K562 (cell line): ENCODE results near the gene IMPDH2. TPM values are rescaled to one million over a fixed set of nuclear protein-coding genes. Genes with fewer than 3 reads are reported as not detected.

Experiments used
- CBFB ChIP-seq: sonication (generic); formaldehyde crosslinking; IDR thresholded peaks from 2 replicates; pipeline ENCODE4 v1.4.0; 2020; ENCODE audit warnings: mild to moderate bottlenecking, missing genetic modification reagents
- CCAR2 ChIP-seq: fragments of 200-400 bp; formaldehyde crosslinking; IDR thresholded peaks from 2 replicates; pipeline ENCODE4 v1.6.1; 2017; ENCODE audit warnings: mild to moderate bottlenecking, low read depth, low read length
- CEBPG ChIP-seq, 3 experiments: fragments of 200-800 bp in 1 of 3; sonication (Bioruptor generic) in 1 of 3; sonication (generic) in 1 of 3; formaldehyde crosslinking in 1 of 3; IDR thresholded peaks in 2 of 3; conservative IDR thresholded peaks in 1 of 3; 2 replicates each; pipeline versions ENCODE4 v1.6.1 to v1.8.0; 2016 to 2022; ENCODE audit warnings: missing compliant biosample characterization in 2 of 3, missing genetic modification characterization in 2 of 3, mild to moderate bottlenecking in 1 of 3, missing genetic modification reagents in 1 of 3
- EWSR1 ChIP-seq: fragments of 450-650 bp; IDR thresholded peaks from 2 replicates; pipeline ENCODE4 v1.6.1; 2018; ENCODE audit warnings: borderline replicate concordance, mild to moderate bottlenecking, low read depth, moderate library complexity; ENCODE audit not compliant: partially characterized antibody
- HDGF ChIP-seq: fragments of 450-650 bp; IDR thresholded peaks from 2 replicates; pipeline ENCODE4 v1.6.1; 2016
- HNRNPH1 ChIP-seq: fragments of 200-400 bp; formaldehyde crosslinking; optimal IDR thresholded peaks from 2 replicates; pipeline ENCODE3; 2017; ENCODE audit warnings: low read depth, mild to moderate bottlenecking, low read length, moderate library complexity
- L3MBTL2 ChIP-seq: fragments of 450-650 bp; IDR thresholded peaks from 2 replicates; pipeline ENCODE4 v1.6.1; 2016; ENCODE audit warnings: mild to moderate bottlenecking, moderate library complexity
- MTA1 ChIP-seq: fragments of 450-650 bp; IDR thresholded peaks from 2 replicates; pipeline ENCODE4 v1.6.1; 2017; ENCODE audit warnings: borderline replicate concordance
- MTA2 ChIP-seq: fragments of 450-650 bp; IDR thresholded peaks from 2 replicates; pipeline ENCODE4 v1.6.1; 2016; ENCODE audit warnings: low read depth
- NCOA6 ChIP-seq: fragments of 450-650 bp; IDR thresholded peaks from 2 replicates; pipeline ENCODE4 v1.6.1; 2017; ENCODE audit warnings: mild to moderate bottlenecking
- SLC30A9 ChIP-seq: fragments of 250-450 bp; sonication (Bioruptor Pico); IDR thresholded peaks from 2 replicates; pipeline ENCODE4 v1.8.0; 2022; ENCODE audit warnings: mild to moderate bottlenecking, moderate library complexity
- TAF15 ChIP-seq: fragments of 200-400 bp; formaldehyde crosslinking; IDR thresholded peaks from 2 replicates; pipeline ENCODE4 v1.6.1; 2017; ENCODE audit warnings: mild to moderate bottlenecking, low read depth, low read length, moderate library complexity
- TBL1XR1 ChIP-seq, 2 experiments: IDR thresholded peaks; 2 replicates each; pipeline ENCODE4 v1.6.1; 2012; ENCODE audit warnings: improper control_type of control experiment in 2 of 2, low read length in 2 of 2, mild to moderate bottlenecking in 1 of 2
- ZNF277 ChIP-seq: fragments of 250-450 bp; sonication (Bioruptor Pico); IDR thresholded peaks from 2 replicates; pipeline ENCODE4 v1.8.0; 2022; ENCODE audit warnings: inconsistent platforms, mild to moderate bottlenecking, moderate library complexity, borderline replicate concordance
- polyA plus RNA-seq, 8 experiments: library from polyadenylated mRNA; depleted of rRNA in 4 of 8; stranded (reverse) in 5 of 8; unstranded in 3 of 8; fragments of >200 nt; fragmentation: Nextera tagmentation in 2 of 8; fragmentation: Illumina TruSeq in 1 of 8; extraction: Ambion mirVana in 2 of 8; extraction: Trizol in 1 of 8; gene quantifications; 2 replicates each; pipeline versions ENCODE4 v1.2.1 to v1.2.3, GENCODE V29; 2011 to 2014; ENCODE audit warnings: inconsistent platforms in 1 of 8, missing spikeins in 1 of 8
- total RNA-seq, 7 experiments: library from RNA; depleted of rRNA in 6 of 7; stranded (reverse); fragments of >200 nt in 6 of 7; fragmentation: Illumina TruSeq in 2 of 7; extraction: Trizol in 2 of 7; gene quantifications; 2 replicates each; pipeline versions ENCODE4 v1.2.1 to v1.2.3, GENCODE V29; 2011 to 2021; ENCODE audit warnings: low replicate concordance in 1 of 7
- TF ChIP-seq, protein P1 (sequence below): fragments of 250-450 bp; sonication (Bioruptor Pico); IDR thresholded peaks from 2 replicates; pipeline ENCODE4 v1.6.1; 2021; ENCODE audit warnings: mild to moderate bottlenecking
- TF ChIP-seq, protein P2 (sequence below): fragments of 200-800 bp; sonication (Bioruptor generic); IDR thresholded peaks from 2 replicates; pipeline ENCODE4 v1.6.1; 2016; ENCODE audit warnings: missing genetic modification characterization, missing compliant biosample characterization
- TF ChIP-seq, protein P3 (sequence below): fragments of 250-450 bp; sonication (Bioruptor Pico); IDR thresholded peaks from 2 replicates; pipeline ENCODE4 v1.5.0; 2022; ENCODE audit warnings: mild to moderate bottlenecking

The IMPDH2 gene
- total and polyA plus RNA-seq, 9 of the 15 experiments (the other 6 are each of a cell fraction or from before 2014, with no cell fraction given), result 318 to 507 (median 366) TPM

DNA sequence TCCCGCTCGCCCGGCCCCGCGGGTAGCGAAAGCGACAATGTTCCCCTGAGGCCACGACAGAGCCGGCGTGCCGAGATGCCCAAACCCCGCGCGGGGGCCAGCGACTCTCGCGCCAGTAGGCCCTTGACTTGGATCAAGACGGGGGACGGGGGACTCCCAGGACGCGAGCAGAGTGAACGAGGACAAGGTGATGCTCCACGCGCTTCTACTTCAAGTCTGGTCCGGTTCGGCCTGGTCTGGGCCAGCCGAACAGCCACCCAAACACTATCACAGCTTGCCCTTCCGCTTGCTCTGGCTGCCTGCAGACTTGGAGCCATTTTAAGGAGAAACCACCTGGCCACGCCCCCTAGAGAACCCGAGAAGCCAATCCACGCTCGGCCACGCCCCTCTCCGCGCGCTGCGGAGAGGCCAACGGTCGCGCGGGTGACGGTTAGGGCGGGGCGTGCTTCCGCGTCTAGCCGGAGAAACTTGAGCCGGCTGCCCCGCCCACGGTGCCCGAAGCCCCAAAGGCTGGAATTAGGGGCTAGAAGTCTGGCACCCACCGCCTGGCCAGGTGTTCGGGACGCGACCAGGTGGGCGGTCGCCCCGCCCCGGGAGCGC, 7.9 kb downstream of the IMPDH2 start (continued):
- TF ChIP-seq HNRNPH1, result no peak
- TF ChIP-seq CCAR2, result no peak
- no peak for TF ChIP-seq EWSR1
- TF ChIP-seq CBFB (CRISPR knock-in tag), result no peak
- TF ChIP-seq HDGF, result no peak
- no peak for TF ChIP-seq ZNF277 (CRISPR knock-in tag)
- TF ChIP-seq TBL1XR1 (IDR thresholded peaks at IDR 0.05; ENCODE audit: low read length in 2 of 2), result peak in 1 of 2 experiments; percentile 70; a peak in 1 of 4 replicates
- TF ChIP-seq, protein P1, sequence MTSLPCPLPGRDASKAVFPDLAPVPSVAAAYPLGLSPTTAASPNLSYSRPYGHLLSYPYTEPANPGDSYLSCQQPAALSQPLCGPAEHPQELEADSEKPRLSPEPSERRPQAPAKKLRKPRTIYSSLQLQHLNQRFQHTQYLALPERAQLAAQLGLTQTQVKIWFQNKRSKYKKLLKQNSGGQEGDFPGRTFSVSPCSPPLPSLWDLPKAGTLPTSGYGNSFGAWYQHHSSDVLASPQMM (CRISPR knock-in tag), result no peak
- TF ChIP-seq MTA2, result no peak
- TF ChIP-seq, protein P2, sequence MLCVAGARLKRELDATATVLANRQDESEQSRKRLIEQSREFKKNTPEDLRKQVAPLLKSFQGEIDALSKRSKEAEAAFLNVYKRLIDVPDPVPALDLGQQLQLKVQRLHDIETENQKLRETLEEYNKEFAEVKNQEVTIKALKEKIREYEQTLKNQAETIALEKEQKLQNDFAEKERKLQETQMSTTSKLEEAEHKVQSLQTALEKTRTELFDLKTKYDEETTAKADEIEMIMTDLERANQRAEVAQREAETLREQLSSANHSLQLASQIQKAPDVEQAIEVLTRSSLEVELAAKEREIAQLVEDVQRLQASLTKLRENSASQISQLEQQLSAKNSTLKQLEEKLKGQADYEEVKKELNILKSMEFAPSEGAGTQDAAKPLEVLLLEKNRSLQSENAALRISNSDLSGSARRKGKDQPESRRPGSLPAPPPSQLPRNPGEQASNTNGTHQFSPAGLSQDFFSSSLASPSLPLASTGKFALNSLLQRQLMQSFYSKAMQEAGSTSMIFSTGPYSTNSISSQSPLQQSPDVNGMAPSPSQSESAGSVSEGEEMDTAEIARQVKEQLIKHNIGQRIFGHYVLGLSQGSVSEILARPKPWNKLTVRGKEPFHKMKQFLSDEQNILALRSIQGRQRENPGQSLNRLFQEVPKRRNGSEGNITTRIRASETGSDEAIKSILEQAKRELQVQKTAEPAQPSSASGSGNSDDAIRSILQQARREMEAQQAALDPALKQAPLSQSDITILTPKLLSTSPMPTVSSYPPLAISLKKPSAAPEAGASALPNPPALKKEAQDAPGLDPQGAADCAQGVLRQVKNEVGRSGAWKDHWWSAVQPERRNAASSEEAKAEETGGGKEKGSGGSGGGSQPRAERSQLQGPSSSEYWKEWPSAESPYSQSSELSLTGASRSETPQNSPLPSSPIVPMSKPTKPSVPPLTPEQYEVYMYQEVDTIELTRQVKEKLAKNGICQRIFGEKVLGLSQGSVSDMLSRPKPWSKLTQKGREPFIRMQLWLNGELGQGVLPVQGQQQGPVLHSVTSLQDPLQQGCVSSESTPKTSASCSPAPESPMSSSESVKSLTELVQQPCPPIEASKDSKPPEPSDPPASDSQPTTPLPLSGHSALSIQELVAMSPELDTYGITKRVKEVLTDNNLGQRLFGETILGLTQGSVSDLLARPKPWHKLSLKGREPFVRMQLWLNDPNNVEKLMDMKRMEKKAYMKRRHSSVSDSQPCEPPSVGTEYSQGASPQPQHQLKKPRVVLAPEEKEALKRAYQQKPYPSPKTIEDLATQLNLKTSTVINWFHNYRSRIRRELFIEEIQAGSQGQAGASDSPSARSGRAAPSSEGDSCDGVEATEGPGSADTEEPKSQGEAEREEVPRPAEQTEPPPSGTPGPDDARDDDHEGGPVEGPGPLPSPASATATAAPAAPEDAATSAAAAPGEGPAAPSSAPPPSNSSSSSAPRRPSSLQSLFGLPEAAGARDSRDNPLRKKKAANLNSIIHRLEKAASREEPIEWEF (CRISPR knock-in tag), result no peak
- no peak for TF ChIP-seq TAF15
- TF ChIP-seq MTA1, result peak; percentile 87
- TF ChIP-seq NCOA6, result no peak
- no peak for TF ChIP-seq SLC30A9 (CRISPR knock-in tag)
- TF ChIP-seq, protein P3, sequence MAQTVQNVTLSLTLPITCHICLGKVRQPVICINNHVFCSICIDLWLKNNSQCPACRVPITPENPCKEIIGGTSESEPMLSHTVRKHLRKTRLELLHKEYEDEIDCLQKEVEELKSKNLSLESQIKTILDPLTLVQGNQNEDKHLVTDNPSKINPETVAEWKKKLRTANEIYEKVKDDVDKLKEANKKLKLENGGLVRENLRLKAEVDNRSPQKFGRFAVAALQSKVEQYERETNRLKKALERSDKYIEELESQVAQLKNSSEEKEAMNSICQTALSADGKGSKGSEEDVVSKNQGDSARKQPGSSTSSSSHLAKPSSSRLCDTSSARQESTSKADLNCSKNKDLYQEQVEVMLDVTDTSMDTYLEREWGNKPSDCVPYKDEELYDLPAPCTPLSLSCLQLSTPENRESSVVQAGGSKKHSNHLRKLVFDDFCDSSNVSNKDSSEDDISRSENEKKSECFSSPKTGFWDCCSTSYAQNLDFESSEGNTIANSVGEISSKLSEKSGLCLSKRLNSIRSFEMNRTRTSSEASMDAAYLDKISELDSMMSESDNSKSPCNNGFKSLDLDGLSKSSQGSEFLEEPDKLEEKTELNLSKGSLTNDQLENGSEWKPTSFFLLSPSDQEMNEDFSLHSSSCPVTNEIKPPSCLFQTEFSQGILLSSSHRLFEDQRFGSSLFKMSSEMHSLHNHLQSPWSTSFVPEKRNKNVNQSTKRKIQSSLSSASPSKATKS (CRISPR knock-in tag), result no peak
- TF ChIP-seq CEBPG (CRISPR knock-in tag; IDR thresholded peaks at IDR 0.05), result no peak
- no peak for TF ChIP-seq CEBPG (tag; conservative IDR thresholded peaks at IDR 0.05 in 1 of 2, IDR thresholded peaks at IDR 0.05 in 1 of 2)
- peak; percentile 43 for TF ChIP-seq L3MBTL2
